HG03135 (cell line): ENCODE results near the gene GTSE1.

Experiments used
- ATAC-seq: cut with Tn5 transposase; IDR thresholded peaks from one replicate; pipeline ENCODE4 v1.9.1; 2021; ENCODE audit warnings: mild to moderate bottlenecking, moderate library complexity; ENCODE audit not compliant: unreplicated experiment

Gene GTSE1

GRCh38 chr22:46362934-46363515 is 66.4 kb downstream of the GTSE1 start:
- ATAC-seq = no peak

DNA sequence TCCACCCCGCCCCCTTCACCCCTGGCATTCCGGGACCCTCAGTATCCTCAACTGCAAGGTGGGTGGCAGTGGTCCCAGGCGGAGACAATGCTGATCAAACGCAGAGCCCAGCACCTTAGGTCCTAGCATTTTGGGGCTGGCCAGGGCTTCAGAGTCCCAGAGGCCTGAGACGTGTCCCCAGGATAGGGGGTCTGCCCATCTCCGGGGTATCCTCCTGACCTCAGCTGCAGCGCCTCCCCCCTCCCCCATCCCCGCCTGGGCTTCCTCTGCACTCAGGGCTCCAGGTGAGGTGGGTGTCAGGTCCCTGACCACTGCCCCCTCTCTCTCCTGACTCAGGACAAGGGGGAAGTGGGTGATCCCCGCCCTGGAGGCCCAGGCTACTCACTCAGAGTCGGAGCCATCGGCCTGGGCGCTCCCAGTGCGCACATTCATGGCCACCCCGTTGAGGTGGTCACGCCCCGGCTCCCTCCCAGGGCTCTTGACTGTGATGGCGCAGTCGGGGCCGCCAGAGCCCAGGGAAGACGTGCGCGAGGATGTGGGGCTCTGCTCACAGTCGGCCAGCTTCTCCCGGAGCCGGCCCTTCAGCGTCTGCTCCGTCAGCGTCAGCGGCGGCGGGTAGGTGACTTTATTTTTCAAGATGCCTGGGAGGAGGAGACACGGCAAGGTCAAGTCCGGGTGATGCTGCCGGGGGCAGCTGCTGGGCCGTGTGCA is 67.1 kb downstream of the GTSE1 start:
- no peak for ATAC-seq

- ATAC-seq = no peak
Observed at GRCh38 chr22:46364341-46365165, 67.9 kb downstream of the GTSE1 start.

- ATAC-seq = no peak
Observed at GRCh38 chr22:46365166-46365624, 68.5 kb downstream of the GTSE1 start.

DNA sequence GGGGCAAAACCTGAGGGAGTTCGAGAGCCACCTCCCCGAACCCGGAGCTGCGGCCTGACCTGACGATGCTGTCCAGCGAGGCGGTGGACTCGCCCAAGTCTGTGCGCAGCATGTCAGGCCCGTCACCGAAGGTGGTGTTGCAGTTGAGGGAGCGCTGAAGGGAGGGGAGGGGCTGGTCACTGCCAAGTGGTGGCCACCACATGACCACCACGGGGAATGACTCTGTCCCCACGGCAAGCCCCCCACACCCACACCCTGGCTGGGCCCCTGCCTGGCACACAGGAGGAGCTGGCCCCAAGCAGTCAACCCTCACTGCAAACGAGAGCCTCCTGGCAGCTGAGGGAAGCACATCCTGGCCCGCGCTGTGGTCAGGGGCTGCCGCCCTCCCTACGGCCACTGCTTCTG is 69.7 kb downstream of the GTSE1 start:
- ATAC-seq = no peak

DNA sequence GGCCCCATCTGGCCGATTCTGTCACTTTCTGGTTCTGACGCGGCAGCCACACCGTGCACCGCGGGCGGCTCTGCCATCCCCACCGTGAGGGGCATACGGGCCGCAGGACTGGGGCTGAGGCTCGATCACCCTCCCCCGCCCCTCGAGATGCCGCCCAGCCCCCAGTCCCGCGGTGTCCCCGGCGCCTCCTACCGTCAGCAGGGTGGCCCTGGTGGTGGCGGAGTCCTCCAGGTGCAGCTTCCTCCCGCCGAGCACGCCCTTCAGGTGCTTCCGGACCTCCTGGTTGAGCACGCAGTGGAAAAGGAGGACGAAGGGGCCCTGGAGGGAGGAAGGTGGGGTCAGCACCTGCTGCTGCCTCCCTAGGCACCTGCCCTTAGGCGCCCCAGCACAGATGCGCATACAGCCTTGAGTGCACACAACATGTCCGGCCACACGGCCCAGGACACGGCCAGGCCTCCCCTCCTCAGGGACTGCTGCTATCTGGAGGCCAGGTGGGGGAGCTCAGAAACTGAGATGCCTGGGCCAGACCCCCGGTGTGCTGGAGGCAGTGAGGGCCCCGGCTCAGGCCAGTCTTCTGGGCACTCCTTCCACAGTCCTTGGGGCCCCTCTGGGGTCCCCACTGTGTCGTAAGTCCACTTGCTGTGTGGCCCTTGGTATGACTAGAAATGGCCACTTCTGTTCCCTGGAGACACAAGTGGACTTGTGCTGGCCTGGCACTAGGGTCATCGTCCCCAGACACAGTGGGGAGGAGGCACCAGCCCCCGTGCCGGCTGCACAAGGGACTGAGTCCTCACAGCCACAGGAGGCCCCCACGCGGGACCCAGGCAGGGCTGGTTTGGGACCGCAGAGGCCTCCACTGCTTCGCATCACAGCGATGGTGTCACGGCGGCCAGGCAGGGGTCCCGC is 70.4 kb downstream of the GTSE1 start:
- ATAC-seq = no peak

GRCh38 chr22:46367707-46368191 is 71.1 kb downstream of the GTSE1 start:
- no peak for ATAC-seq

- no peak for ATAC-seq
Observed at GRCh38 chr22:46368422-46368821, 71.8 kb downstream of the GTSE1 start.

GRCh38 chr22:46368871-46369715 is 72.4 kb downstream of the GTSE1 start:
- no peak for ATAC-seq

- ATAC-seq = no peak
Observed at GRCh38 chr22:46369716-46370583, 73.3 kb downstream of the GTSE1 start.

DNA sequence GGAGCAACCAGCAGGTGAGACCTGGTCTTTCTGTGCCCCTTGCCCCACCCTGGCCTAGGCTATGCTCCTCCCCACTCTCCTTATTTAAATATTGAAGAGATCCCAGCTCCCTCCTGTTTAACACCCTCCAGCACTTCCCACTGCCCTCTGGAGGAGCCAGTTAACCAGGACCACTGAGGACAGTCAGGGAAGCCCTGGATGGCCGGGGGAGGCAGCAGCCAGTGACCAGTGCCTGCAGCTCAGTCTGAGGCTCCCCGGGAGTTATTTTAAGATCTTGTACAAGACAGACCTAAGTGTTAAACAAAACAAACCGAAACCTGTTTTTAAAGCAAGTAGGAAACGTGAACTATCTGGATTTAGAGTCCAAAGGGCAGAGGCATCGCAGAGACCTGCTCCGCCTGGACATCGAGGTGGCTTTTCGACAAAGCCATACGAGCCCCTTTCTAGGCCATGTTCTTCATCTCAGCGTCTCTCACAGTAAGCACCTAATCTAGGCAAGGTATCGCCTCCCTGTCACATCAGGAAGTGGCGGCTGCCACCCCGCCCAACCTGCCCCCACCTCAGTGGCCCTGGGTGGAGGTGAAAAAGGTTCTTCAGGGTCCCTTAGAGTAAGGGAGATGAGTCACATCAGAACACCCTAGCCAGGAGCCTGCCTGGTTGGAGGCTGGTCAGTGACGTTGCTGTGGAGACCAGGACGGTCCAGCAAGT is 74.1 kb downstream of the GTSE1 start:
- no peak for ATAC-seq

- ATAC-seq = no peak
Observed at GRCh38 chr22:46371623-46372226, 75.1 kb downstream of the GTSE1 start.

GRCh38 chr22:46372686-46373085 is 76.0 kb downstream of the GTSE1 start:
- no peak for ATAC-seq

DNA sequence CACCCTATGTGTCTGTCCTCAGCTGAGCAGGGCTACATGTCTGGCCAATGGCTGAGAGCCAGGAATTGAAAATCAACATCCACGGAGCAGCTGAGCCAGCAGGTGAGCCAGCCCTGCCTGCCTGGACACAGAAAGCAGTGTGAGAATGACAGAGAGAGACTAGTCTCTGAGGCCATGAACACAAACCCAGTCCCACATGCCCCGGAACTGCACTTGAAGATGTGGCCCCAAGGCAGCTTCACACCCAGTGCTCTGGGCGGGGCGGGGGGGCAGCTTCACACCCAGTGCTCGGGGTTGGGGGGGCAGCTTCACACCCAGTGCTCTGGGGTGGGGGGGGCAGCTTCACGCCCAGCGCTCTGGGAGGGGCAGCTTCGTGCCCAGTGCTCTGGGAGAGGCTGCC is 76.5 kb downstream of the GTSE1 start:
- no peak for ATAC-seq

- ATAC-seq = no peak
Observed at GRCh38 chr22:46373921-46374662, 77.4 kb downstream of the GTSE1 start.

DNA sequence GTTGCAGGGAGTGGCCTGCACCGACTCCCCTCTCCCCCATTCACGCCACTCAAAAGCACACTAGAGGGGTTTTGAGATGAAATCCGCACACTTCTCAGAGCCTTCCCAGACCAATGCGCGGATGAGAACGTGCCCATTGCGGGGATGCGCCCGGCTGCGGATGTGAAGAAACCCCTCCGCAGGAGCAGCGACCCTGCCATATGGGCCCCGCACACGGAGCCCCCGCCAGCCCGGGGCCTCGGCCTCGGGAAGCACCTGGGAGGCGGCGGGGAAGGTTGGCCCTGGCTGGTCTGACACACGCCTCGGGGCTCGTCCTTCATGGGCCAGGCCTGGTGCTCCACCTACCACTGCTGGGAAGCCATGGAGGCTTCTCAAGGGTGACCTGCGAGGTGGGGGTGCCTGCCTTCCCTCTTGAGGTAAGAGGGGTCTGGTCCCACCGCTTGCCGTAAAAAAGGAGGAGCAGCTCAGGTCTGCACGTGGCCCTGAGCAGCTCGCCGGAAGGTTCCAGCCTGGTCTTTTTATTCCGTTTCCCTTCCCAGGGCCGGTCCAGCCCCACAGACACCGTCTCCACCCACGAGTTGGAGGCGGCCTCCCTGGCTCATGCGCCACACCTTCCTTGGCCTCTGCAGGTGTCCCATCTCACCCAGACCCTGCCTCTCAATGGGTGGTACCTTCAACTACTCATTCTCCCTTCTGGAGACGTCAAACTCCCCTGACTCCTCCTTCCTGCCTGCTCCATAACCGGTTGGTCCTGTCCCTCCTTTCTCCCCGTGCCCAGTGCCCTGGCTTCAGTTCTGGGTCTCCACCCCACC is 78.2 kb downstream of the GTSE1 start:
- ATAC-seq = no peak
